Astrocyte of the spinal cord (primary cell): ENCODE measurements around the gene ABCG2.

Experiments used
- DNase-seq: peaks from one replicate; pipeline ENCODE4 v3.0.0; 2011; ENCODE audit warnings: low read depth, low spot score
- H3K4me3 ChIP-seq: 2 replicates; pipeline ENCODE4 v1.5.1; 2011; ENCODE audit warnings: low read depth, mild to moderate bottlenecking, low read length, moderate library complexity
- CTCF ChIP-seq: IDR thresholded peaks from 2 replicates; pipeline ENCODE4 v1.5.1; 2012; ENCODE audit warnings: low read depth, mild to moderate bottlenecking, low read length, inconsistent platforms
- in situ Hi-C: cut with HindIII; loops from 2 replicates; pipeline ENCODE4 v1.10.0; 2017; ENCODE audit warnings: low sequenced_read_pairs

Gene ABCG2

GRCh38 chr4:88196523-88197185, 38.2 kb upstream of the ABCG2 start:
- DNase-seq = no peak
- no peak for TF ChIP-seq CTCF
- no peak overlapping the region for H3K4me3 ChIP-seq
- in situ Hi-C loops = no loop called here

GRCh38 chr4:88196013-88196365, 37.5 kb upstream of the ABCG2 start:
- DNase-seq = no peak
- no peak for TF ChIP-seq CTCF
- in situ Hi-C loops = no loop called here
- H3K4me3 ChIP-seq = no peak overlapping the region

DNA sequence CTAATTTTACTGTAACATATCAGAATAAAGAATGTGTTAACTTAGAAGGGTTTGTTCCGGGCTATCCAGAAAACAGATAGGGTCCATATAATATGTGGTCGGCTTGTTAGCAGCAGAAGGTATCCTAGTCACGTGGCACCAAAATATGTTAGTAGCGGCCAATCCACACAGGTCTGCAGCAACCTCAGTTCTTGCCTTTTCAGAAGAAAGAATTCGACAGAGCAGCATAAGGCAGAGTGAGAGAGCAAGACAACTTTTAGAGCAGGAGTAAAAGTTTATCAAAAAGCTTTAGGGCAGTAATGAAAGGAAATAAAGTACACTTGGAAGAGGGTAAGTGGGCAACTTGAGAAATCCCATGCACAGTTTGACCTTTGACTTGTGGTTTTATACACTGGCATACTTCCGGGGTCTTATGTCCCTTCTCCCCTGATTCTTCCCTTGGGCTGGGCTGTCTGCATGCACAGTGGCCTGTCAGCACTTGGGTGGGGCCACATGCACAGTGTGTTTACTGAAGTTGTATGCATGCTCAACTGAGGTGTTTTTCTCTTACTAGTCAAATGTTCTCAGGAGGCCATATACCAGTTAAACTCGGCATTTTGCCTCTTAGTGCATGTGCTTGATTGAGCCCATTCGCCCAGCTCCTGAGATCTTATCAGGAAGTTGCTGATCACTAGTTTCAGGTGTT, 37.0 kb upstream of the ABCG2 start:
- no peak for TF ChIP-seq CTCF
- in situ Hi-C loops = no loop called here
- no peak overlapping the region for H3K4me3 ChIP-seq
- no peak for DNase-seq

- no peak overlapping the region for H3K4me3 ChIP-seq
- in situ Hi-C loops = no loop called here
- DNase-seq = no peak
- TF ChIP-seq CTCF = no peak
These were observed 33.0 kb upstream of the ABCG2 start for GRCh38 chr4:88191404-88191803.

- H3K4me3 ChIP-seq = no peak overlapping the region
- no peak for TF ChIP-seq CTCF
- no peak for DNase-seq
- in situ Hi-C loops = no loop called here
These were observed 31.6 kb upstream of the ABCG2 start for GRCh38 chr4:88189881-88190585.

- no peak for DNase-seq
- no peak overlapping the region for H3K4me3 ChIP-seq
- in situ Hi-C loops = no loop called here
- no peak for TF ChIP-seq CTCF
These were observed 30.9 kb upstream of the ABCG2 start for GRCh38 chr4:88189418-88189738.
